Activated CD8-positive, alpha-beta memory T cell treated with anti-CD3 and anti-CD28 coated beads for 36 hours (primary cell): ENCODE measurements around the gene UCN. TPM values are rescaled to one million over a fixed set of nuclear protein-coding genes. Genes with fewer than 3 reads are reported as not detected.
"Not testable (repeated sequence)": the region's sequence is repeated elsewhere in the genome, so short reads cannot be mapped to it uniquely, and the experiment has no call there.

Experiments used
- CTCF ChIA-PET: fragments of 350-600 bp; sonication (Branson Sonifier 250); formaldehyde crosslinking; loops from one replicate; lab custom pipeline; 2021; ENCODE audit warnings: antibody characterized with exemption; lab: Charles Lee
- POLR2A ChIA-PET: fragments of 350-600 bp; sonication (Branson Sonifier 250); formaldehyde crosslinking; loops from one replicate; lab custom pipeline; 2021; ENCODE audit warnings: antibody characterized with exemption; lab: Charles Lee
- total RNA-seq, 2 experiments: library from RNA; stranded (reverse); gene quantifications; one replicate each; pipeline ENCODE4 v1.2.3, GENCODE V29; 2021

UCN gene
- total RNA-seq, 2 experiments from 2014 or later, result 1.0 to 1.1 TPM

GRCh38 chr2:27270670-27271069, 37.6 kb downstream of the UCN start:
- ChIA-PET CTCF (interaction anchor here (1.4 kb wide), 1 partner anchor 9 kb away, joined by 3 read pairs; no protein-coding TSS in a partner anchor), POLR2A (no interaction called here)

DNA sequence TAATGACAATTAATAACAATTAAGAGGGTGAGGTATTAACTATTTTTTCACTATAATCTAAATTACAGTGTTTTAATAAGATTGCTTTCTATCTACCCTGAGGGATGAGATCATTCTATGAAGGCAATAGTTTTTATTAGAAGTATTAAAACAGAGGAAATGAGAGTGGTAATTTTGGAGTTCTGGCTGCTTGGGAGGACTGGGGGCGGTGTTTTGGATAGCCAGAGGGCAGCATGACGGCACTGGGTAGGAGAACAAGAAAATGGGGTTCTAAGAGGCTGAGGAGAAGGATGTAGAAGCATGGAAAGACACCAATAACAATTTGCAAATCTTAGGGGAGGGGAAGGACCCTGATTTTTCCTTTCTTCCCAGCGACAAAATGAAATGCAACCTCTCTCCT, 38.1 kb downstream of the UCN start:
- POLR2A ChIA-PET, result no interaction called here
- CTCF ChIA-PET, result interaction anchor here (1.3 to 1.4 kb wide), 2 partner anchors 10 to 34 kb away, joined by 3 to 4 read pairs; no protein-coding TSS in a partner anchor

GRCh38 chr2:27268296-27268695, 39.9 kb downstream of the UCN start:
- POLR2A ChIA-PET, result not testable (repeated sequence)

GRCh38 chr2:27265536-27265870, 42.7 kb downstream of the UCN start:
- ChIA-PET CTCF (interaction anchor here (0.8 to 5.6 kb wide), 8 partner anchors 8 to 167 kb away, joined by 3 to 38 read pairs (median 4); partner anchors contain the start of gene TRIM54), POLR2A (no interaction called here)

More at GRCh38 chr2:27268296-27268695, 39.9 kb downstream of the UCN start:
- CTCF ChIA-PET, result interaction anchor here (0.7 kb wide), 4 partner anchors 35 to 307 kb away, joined by 3 to 5 read pairs (median 4); no protein-coding TSS in a partner anchor

DNA sequence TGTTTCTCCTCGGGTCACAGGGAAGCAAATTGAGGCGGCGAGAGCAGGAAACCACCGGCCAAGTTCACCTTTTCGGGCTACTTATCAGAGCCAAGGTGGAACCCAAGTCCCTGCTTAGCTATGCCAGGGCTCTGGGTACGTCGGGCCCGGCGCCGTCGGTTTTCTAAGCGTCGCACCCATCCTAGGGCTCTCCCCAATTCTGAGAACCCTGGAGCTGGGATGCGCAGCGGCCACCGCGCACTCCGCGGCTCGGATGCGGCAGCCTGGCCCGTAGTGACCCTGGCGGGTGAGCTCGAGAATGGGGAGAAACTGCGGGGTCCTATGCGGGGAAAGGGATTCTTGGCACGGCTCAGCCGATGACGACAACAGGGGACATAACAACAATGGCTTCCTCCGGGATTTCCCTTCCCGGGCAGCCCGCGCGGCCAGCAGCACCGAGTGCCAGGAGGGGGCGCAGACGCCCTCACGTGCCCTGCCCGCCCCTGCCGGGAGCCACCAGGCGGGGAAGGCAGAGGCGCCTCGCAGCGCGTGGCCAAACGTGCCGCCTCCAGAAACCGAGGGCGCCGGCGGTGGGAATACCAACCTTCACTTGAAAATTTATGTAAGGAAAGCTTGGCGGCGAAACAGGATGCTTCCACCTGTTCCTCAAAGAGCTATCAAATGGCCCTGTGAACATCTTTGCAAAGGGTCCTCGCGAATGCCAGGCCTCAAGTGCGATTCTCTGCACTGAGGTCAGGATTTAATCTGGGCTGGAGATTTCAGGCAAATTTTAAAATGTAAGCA, 43.3 kb downstream of the UCN start:
- CTCF ChIA-PET, result interaction anchor here (0.8 to 5.6 kb wide), 10 partner anchors 9 to 167 kb away, joined by 3 to 38 read pairs (median 4); partner anchors contain the start of gene TRIM54
- POLR2A ChIA-PET, result interaction anchor here (1.1 kb wide), 1 partner anchor 13 kb away, joined by 3 read pairs; no protein-coding TSS in a partner anchor

DNA sequence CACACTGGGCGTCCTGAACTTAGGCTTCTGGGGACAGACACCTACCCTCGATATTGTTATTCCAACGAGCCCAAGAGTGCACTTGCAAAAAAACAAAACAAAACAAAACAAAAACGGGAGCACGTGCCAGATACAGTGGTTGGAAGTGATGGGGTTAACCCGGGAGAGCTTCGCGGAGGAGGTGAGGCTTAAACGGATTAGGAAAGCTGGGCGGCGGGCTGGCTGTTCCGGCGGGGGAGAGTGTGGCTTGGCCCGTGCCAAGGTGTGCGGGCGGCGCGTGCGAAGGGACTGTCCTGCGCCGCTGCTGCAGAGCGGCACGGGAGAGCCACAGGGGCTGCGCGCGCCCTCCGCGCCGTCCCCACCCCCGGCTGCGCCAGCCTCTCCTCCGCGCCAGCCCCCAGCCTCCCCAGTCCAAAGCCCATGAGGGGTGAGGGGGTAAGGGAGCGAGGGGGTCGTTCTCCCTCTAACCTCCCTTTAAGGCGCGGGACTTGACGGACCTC, 43.9 kb downstream of the UCN start:
- ChIA-PET CTCF (interaction anchor here (0.9 to 5.6 kb wide), 7 partner anchors 9 to 303 kb away, joined by 3 to 38 read pairs (median 6); partner anchors contain the start of gene TRIM54), POLR2A (interaction anchor here (0.6 to 1.5 kb wide), 4 partner anchors 13 to 240 kb away, joined by 3 to 5 read pairs (median 3); partner anchors contain the start of genes ATRAID and SLC5A6)

DNA sequence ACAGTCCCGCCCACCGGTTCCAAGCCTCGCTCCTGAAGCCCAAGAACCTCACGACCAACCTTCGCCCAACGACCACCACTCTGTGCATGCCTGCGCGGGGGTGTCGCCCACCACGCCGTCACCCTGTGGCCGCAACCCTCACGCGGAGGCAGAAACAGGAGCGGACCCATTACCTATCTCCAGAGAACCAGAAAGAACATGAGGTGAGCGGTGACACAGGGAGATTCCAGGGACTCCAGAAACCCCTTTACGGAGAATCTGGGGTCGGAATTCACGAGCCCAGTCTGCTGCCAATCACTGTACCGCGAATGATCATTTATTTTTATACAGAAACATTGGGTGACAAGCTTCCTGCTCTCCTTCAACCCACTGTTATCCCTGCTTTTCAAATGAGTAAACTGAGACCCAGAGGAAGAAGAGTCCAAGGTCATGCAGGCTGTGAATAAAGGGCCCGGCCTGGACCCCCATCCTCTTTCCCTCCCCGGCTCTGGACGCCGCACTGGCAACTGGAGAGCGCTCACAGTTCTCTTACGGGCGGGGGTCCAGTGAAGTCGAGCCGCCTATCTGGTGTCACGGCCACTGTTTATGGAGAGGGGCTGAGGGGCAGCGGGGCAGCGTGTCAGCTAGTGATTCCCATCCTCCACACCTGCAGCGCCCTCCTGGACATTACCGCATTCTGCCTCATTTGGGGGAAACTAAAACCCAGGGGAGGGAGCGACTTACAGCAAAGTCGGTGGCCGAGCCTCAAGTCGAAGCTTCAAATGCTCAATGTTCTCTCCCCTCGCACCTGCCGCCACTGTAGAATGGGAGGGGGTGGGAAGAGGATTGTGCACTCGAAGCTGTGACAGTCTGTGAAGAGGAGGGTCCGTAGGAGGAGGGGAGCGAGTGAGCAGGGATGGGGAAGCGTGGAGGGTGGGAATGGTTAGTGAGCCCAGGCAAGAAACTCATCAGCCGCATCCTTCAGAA, 44.7 kb downstream of the UCN start:
- POLR2A ChIA-PET, result interaction anchor here (0.6 to 1.5 kb wide), 4 partner anchors 12 to 241 kb away, joined by 3 to 5 read pairs (median 3); partner anchors contain the start of genes ATRAID and SLC5A6
- CTCF ChIA-PET, result interaction anchor here (1.0 to 5.6 kb wide), 3 partner anchors 14 to 302 kb away, joined by 3 to 38 read pairs (median 12); partner anchors contain the start of gene TRIM54

DNA sequence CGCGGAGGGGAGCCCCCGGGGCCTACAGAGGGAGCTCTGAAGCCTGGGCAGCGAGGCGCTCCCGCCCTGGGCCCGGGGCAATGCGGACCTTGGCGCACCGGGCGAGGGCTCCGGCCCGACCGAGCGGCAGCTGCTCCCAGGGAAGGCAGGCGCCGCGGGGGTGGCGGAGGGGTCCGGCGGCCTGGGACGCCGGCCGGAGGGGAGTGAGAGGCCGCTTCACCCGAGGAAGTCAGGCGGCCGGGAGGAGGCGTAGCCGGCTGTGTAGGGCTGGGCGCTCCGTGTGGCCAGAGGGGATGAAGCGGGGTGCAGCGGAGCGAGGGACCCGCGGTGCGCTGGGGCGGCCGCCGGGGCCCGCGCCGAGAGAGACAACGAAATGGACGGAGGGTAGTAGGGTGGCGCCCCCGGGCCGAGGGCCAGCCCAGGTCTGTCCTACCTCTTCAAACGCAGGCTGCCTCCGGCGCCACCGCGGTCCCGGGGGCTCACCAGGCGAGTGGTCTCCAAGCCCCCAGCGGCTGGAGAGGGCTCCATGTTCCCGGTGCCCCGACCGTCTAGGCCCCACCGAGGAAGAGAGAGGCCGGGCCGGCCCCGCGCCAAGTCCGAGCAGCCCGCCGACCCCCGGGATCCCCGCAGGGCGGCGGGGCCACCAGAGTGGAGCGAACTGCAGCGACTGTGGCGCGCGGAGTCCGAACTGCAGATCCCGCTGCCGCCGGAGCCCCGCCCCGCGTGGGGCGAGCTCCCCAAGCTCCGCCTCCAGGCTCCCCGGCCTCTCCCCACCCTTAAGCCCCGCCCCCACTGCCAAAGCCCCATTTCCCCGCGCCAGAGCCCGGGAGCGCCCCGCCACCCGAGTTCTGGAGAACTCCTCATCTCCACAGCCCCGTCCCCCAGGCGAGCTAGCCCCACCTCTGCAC, 45.6 kb downstream of the UCN start, which contains the start of gene SLC30A3:
Gene SLC30A3, minus strand, starts transcription at position 669 of the 908 bp plus-strand sequence. Its CDS starts 141 bp downstream, at position 528.
- ChIA-PET POLR2A (interaction anchor here (1.5 kb wide), 1 partner anchor 51 kb away, joined by 3 read pairs; the partner anchor contains the start of genes ATRAID and SLC5A6), CTCF (interaction anchor here (1.2 to 5.6 kb wide), 3 partner anchors 13 to 23 kb away, joined by 3 to 38 read pairs (median 12); partner anchors contain the start of gene TRIM54)

- POLR2A ChIA-PET, result no interaction called here
- CTCF ChIA-PET, result interaction anchor here (1.2 to 3.0 kb wide), 2 partner anchors 13 to 22 kb away, joined by 3 to 12 read pairs; no protein-coding TSS in a partner anchor
These were observed 46.3 kb downstream of the UCN start for GRCh38 chr2:27261926-27262298.

- ChIA-PET POLR2A (no interaction called here), CTCF (interaction anchor here (1.2 to 3.0 kb wide), 2 partner anchors 12 to 22 kb away, joined by 3 to 12 read pairs; no protein-coding TSS in a partner anchor)
These were observed 46.9 kb downstream of the UCN start for GRCh38 chr2:27261241-27261925.

- POLR2A ChIA-PET, result no interaction called here
- CTCF ChIA-PET, result interaction anchor here (1.0 kb wide), 1 partner anchor 36 kb away, joined by 3 read pairs; no protein-coding TSS in a partner anchor
These were observed 50.2 kb downstream of the UCN start for GRCh38 chr2:27258051-27258450.

Other genes with a start within 250 kb of the UCN start
- gene OST4, start 236.8 kb downstream of the UCN start, total RNA-seq, result 100 to 1,000 TPM; 338 to 350 TPM
- gene EMILIN1, start 229.8 kb downstream of the UCN start, total RNA-seq, result under 1 TPM; 0.48 to 0.69 TPM
- gene KHK, start 221.7 kb downstream of the UCN start, total RNA-seq, result 10 to 100 TPM; 14.1 to 15.2 TPM
- gene CGREF1, start 189.3 kb downstream of the UCN start, total RNA-seq, result 1 to 10 TPM; 4.7 to 7.0 TPM
- under 1 TPM; 0.34 to 0.40 TPM for gene ABHD1, start 184.6 kb downstream of the UCN start, total RNA-seq
- 10 to 100 TPM; 72.0 to 77.0 TPM for gene PREB, start 173.8 kb downstream of the UCN start, total RNA-seq
- not detected for gene PRR30, start 169.0 kb downstream of the UCN start, total RNA-seq
- gene TCF23, start 159.4 kb downstream of the UCN start, total RNA-seq, result not detected
- 10 to 100 TPM; 95.3 to 96.0 TPM for gene ATRAID, start 96.4 kb downstream of the UCN start, total RNA-seq
- gene SLC5A6, start 96.2 kb downstream of the UCN start, total RNA-seq, result 10 to 100 TPM; 91.3 to 94.1 TPM
- 100 to 1,000 TPM; 156 to 158 TPM for gene CAD, start 91.1 kb downstream of the UCN start, total RNA-seq
- under 1 TPM; 0.23 to 0.59 TPM for gene SLC30A3, start 45.4 kb downstream of the UCN start, total RNA-seq
- not detected for gene DNAJC5G, start 33.0 kb downstream of the UCN start, total RNA-seq
- under 1 TPM; 0.15 to 0.30 TPM for gene TRIM54, start 26.0 kb downstream of the UCN start, total RNA-seq
- gene MPV17, start 14.7 kb upstream of the UCN start, total RNA-seq, result 10 to 100 TPM; 89.3 to 92.8 TPM
- 10 to 100 TPM; 76.1 to 76.6 TPM for gene GTF3C2, start 48.3 kb upstream of the UCN start, total RNA-seq
- 10 to 100 TPM; 43.6 to 46.6 TPM for gene EIF2B4, start 61.9 kb upstream of the UCN start, total RNA-seq
- 100 to 1,000 TPM; 111 to 112 TPM for gene SNX17, start 62.2 kb upstream of the UCN start, total RNA-seq
- gene ZNF513, start 72.3 kb upstream of the UCN start, total RNA-seq, result 1 to 10 TPM; 8.2 to 9.5 TPM
- gene PPM1G, start 101.1 kb upstream of the UCN start, total RNA-seq, result 100 to 1,000 TPM; 179 to 181 TPM
- gene NRBP1, start 120.2 kb upstream of the UCN start, total RNA-seq, result 10 to 100 TPM; 65.0 to 71.2 TPM
- gene KRTCAP3, start 133.9 kb upstream of the UCN start, total RNA-seq, result 1 to 10 TPM; 3.9 to 4.6 TPM
- gene IFT172, start 181.3 kb upstream of the UCN start, total RNA-seq, result 10 to 100 TPM; 12.1 to 13.9 TPM
- not detected for gene FNDC4, start 186.8 kb upstream of the UCN start, total RNA-seq
- not detected for gene GCKR, start 188.4 kb upstream of the UCN start, total RNA-seq